Ishikawa (cell line): ENCODE results near the gene MSLN.

Experiments
- CEBPB ChIP-seq: IDR thresholded peaks from 2 replicates; pipeline ENCODE4 v1.6.1; 2012
- MAX ChIP-seq: IDR thresholded peaks from 2 replicates; pipeline ENCODE4 v1.6.1; 2012
- REST ChIP-seq: IDR thresholded peaks from 2 replicates; pipeline ENCODE4 v1.6.1; 2012; ENCODE audit warnings: low read depth, mild to moderate bottlenecking
- TAF1 ChIP-seq: IDR thresholded peaks from 2 replicates; pipeline ENCODE4 v1.6.1; 2012; ENCODE audit warnings: low read depth, mild to moderate bottlenecking

- no peak for TF ChIP-seq CEBPB
- TF ChIP-seq REST: no peak
- no peak for TF ChIP-seq TAF1
- no peak for TF ChIP-seq MAX
Observed at GRCh38 chr16:746637-747036, 13.9 kb upstream of the MSLN start.
